ENCODE results near the gene APBA2.

DNA sequence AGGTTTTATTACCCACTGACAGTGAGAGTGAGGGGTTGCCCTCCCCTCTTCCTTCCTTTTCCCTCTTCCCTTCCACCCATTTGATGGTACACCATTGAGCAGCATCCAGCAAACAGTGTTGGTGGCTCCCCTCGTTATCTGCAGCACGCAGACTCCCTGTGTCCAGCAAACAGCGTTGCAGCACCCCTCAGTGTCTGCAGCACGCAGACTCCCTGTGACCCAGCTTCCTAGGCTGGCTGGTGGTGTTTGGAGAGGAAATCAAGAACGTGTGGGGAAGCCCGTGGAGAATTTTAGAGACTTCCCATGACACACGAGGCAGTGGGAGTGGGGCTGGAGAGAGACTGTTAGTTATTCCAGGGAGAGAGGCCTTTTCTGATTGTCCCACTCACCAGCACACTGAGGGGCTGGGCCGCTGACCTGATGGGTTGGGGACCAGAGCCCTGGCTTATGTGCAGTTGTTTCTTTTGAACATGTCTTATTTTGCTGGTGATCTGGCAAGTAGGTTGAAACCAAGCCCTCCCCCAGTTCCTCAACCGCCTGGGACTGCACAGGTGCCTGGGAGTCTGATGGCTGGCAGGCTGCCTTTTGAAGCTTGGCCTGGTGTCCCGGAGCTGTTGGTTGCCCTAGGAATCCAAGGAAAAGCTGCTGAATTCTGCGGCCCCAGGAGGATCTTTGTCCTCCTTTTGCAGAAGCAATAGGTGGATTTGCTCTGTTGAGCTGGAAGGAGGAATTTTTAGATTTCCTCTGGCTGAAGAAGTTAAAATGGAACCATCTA, 19.0 kb downstream of the APBA2 start:
- TF ChIP-seq ZNF274 (IDR thresholded peaks at IDR 0.05; ENCODE audit: insufficient read depth, insufficient read length), result no peak
- no peak for TF ChIP-seq IRF3 (IDR thresholded peaks at IDR 0.05)
- no peak for TF ChIP-seq SUZ12 (IDR thresholded peaks at IDR 0.05; ENCODE audit: unreplicated experiment)
